OCI-LY1 (cell line): ENCODE results near the gene ALMS1.

Experiments
- CTCF ChIP-seq: fragments of 200-600 bp; sonication (generic), shearing (Covaris generic); IDR thresholded peaks from 2 replicates; pipeline ENCODE4 v1.5.1; 2017; ENCODE audit warnings: mild to moderate bottlenecking, antibody characterized with exemption, low read length, moderate library complexity, mixed read lengths
- EZH2 ChIP-seq: fragments of 200-600 bp; sonication (generic), shearing (Covaris generic); IDR thresholded peaks from 2 replicates; pipeline ENCODE4 v1.8.0; 2017; ENCODE audit warnings: borderline replicate concordance, mixed run types, mild to moderate bottlenecking, antibody characterized with exemption, low read length, moderate library complexity, mixed read lengths

- TF ChIP-seq CTCF, result no peak
- no peak for TF ChIP-seq EZH2
Measured at GRCh38 chr2:73588177-73588576, 202.5 kb downstream of the ALMS1 start.
